OCI-LY1 (cell line): ENCODE data around the gene ASPDH.

Experiments
- H2AFZ ChIP-seq: fragments of 200-600 bp; sonication (generic), shearing (Covaris generic); 2 replicates; pipeline ENCODE4 v1.6.0; 2014; ENCODE audit warnings: antibody characterized with exemption, mild to moderate bottlenecking, low read length
- H3F3A ChIP-seq: fragments of 200-600 bp; sonication (generic), shearing (Covaris generic); 2 replicates; pipeline ENCODE4 v1.6.0; 2014; ENCODE audit warnings: mild to moderate bottlenecking, antibody characterized with exemption, low read length, moderate library complexity; ENCODE audit not compliant: insufficient read depth
- H3K27ac ChIP-seq: fragments of 200-600 bp; sonication (generic); 2 replicates; pipeline ENCODE4 v1.5.1; 2014; ENCODE audit warnings: low read length, mixed run types, mild to moderate bottlenecking, low read depth; ENCODE audit not compliant: poor library complexity, severe bottlenecking
- H3K27me3 ChIP-seq: fragments of 200-600 bp; sonication (generic); 2 replicates; pipeline ENCODE4 v1.6.0; 2014; ENCODE audit warnings: antibody characterized with exemption, mild to moderate bottlenecking, low read length, moderate library complexity; ENCODE audit not compliant: insufficient read depth
- H3K36me3 ChIP-seq: fragments of 200-600 bp; sonication (generic); 2 replicates; pipeline ENCODE4 v1.6.1; 2014; ENCODE audit warnings: mild to moderate bottlenecking, antibody characterized with exemption, low read length, moderate library complexity, mixed read lengths; ENCODE audit not compliant: insufficient read depth
- H3K4me1 ChIP-seq: fragments of 200-600 bp; sonication (generic); 2 replicates; pipeline ENCODE4 v1.5.1; 2014; ENCODE audit warnings: mild to moderate bottlenecking, low read length, moderate library complexity; ENCODE audit not compliant: insufficient read depth, severe bottlenecking
- H3K4me2 ChIP-seq: fragments of 200-600 bp; sonication (generic), shearing (Covaris generic); 2 replicates; pipeline ENCODE4 v1.6.1; 2014; ENCODE audit warnings: low read length
- H3K4me3 ChIP-seq: fragments of 200-600 bp; sonication (generic); 2 replicates; pipeline ENCODE4 v1.5.1; 2014; ENCODE audit warnings: low read length, low read depth, mild to moderate bottlenecking, mixed read lengths; ENCODE audit not compliant: poor library complexity, severe bottlenecking
- H3K79me2 ChIP-seq: fragments of 200-600 bp; shearing (Covaris generic); 2 replicates; pipeline ENCODE4 v1.6.1; 2016; ENCODE audit warnings: mixed run types, low read length, mixed read lengths; ENCODE audit not compliant: insufficient read depth
- H3K9ac ChIP-seq: fragments of 200-600 bp; sonication (generic), shearing (Covaris generic); 2 replicates; pipeline ENCODE4 v1.6.1; 2014; ENCODE audit warnings: mild to moderate bottlenecking, low read length, mixed read lengths
- H3K9me2 ChIP-seq: fragments of 200-600 bp; sonication (generic), shearing (Covaris generic); 2 replicates; pipeline ENCODE4 v1.6.1; 2014; ENCODE audit warnings: low read depth, mild to moderate bottlenecking, low read length, mixed read lengths
- H3K9me3 ChIP-seq: fragments of 200-600 bp; shearing (Covaris generic); 2 replicates; pipeline ENCODE4 v1.6.1; 2014; ENCODE audit warnings: low read length, mixed read lengths
- H4K20me1 ChIP-seq: fragments of 200-600 bp; sonication (generic), shearing (Covaris generic); 2 replicates; pipeline ENCODE4 v1.6.0; 2016; ENCODE audit warnings: mild to moderate bottlenecking, low read length; ENCODE audit not compliant: insufficient read depth
- EZH2 ChIP-seq: fragments of 200-600 bp; sonication (generic), shearing (Covaris generic); IDR thresholded peaks from 2 replicates; pipeline ENCODE4 v1.8.0; 2017; ENCODE audit warnings: borderline replicate concordance, mixed run types, mild to moderate bottlenecking, antibody characterized with exemption, low read length, moderate library complexity, mixed read lengths
- TF ChIP-seq, protein P1 (sequence below): fragments of 200-600 bp; sonication (generic), shearing (Covaris generic); IDR thresholded peaks from 2 replicates; pipeline ENCODE4 v1.5.1; 2017; ENCODE audit warnings: mild to moderate bottlenecking, antibody characterized with exemption, low read length, moderate library complexity, mixed read lengths

The ASPDH gene

DNA sequence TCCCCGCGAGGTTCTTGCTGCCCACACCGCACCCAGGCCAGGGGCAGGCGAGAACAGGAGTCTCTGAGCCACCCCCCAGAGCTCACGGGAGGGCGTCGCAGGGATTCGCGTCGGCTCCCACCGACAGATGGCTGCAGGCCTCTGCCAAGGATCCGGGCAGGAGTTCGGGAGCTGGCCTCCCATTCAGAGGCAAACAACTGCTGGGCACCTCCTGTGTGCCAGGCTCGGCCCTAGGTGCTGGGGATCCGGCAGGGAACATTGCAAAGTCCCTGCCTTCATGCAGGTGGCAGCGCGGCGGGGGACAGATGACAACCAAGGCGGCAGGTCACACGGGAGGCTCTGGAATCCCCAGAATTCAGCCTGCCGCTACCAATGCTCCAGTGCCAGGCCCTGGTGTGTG lies 29.2 kb upstream of the ASPDH start:
- peaks cover 4% of the 10 kb centered on the region; the same call in 1 of the 2 replicates for H3K27me3 ChIP-seq
- TF ChIP-seq EZH2, result no peak
- TF ChIP-seq, protein P1, sequence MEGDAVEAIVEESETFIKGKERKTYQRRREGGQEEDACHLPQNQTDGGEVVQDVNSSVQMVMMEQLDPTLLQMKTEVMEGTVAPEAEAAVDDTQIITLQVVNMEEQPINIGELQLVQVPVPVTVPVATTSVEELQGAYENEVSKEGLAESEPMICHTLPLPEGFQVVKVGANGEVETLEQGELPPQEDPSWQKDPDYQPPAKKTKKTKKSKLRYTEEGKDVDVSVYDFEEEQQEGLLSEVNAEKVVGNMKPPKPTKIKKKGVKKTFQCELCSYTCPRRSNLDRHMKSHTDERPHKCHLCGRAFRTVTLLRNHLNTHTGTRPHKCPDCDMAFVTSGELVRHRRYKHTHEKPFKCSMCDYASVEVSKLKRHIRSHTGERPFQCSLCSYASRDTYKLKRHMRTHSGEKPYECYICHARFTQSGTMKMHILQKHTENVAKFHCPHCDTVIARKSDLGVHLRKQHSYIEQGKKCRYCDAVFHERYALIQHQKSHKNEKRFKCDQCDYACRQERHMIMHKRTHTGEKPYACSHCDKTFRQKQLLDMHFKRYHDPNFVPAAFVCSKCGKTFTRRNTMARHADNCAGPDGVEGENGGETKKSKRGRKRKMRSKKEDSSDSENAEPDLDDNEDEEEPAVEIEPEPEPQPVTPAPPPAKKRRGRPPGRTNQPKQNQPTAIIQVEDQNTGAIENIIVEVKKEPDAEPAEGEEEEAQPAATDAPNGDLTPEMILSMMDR, result no peak
- no peaks in the 10 kb centered on the region for H3K4me1 ChIP-seq
- no peaks in the 10 kb centered on the region for H3K79me2 ChIP-seq
- H3K27ac ChIP-seq, result no peak overlapping the region
- H3K4me3 ChIP-seq, result no peak overlapping the region
- H2AFZ ChIP-seq, result no peak overlapping the region
- H3K36me3 ChIP-seq, result no peaks in the 10 kb centered on the region
- H3K9ac ChIP-seq, result no peak overlapping the region
- H3F3A ChIP-seq, result no peaks in the 10 kb centered on the region
- H3K9me3 ChIP-seq, result no peaks in the 10 kb centered on the region
- H4K20me1 ChIP-seq, result no peaks in the 10 kb centered on the region
- H3K4me2 ChIP-seq, result no peak overlapping the region
- H3K9me2 ChIP-seq, result no peaks in the 10 kb centered on the region

DNA sequence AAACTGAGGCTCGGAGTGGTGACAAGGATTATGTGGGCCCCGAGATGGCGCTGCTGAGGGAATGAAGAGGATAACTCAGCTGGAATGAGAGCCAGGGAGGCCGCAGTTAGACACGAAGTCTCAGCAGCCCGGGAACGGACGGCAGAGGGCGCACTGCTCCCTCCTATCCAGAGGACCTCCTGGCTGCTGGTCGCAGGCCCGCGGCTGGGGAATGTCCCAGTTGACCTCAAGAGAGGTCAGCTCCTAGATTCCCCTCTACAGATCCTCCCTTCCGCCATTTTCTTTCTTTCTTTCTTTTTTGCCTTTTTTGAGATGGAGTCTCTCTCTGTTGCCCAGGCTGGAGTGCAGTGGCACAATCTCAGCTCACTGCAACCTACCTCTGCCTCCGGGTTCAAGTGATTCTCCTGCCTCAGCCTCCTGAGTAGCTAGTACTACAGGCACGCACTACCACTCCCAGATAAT lies 24.1 kb upstream of the ASPDH start:
- Histone ChIP-seq H3K9me2 (no peaks in the 10 kb centered on the region), H2AFZ (no peak overlapping the region), H3F3A (no peaks in the 10 kb centered on the region), H3K4me3 (no peak overlapping the region), H3K4me1 (no peaks in the 10 kb centered on the region), H3K36me3 (no peaks in the 10 kb centered on the region; the same call in 1 of the 2 replicates), H3K79me2 (no peaks in the 10 kb centered on the region), H3K9me3 (peaks cover under 1% of the 10 kb centered on the region; the same call in 1 of the 2 replicates), H3K4me2 (no peak overlapping the region), H4K20me1 (no peaks in the 10 kb centered on the region), H3K27me3 (peaks cover 12% of the 10 kb centered on the region; the same call in 1 of the 2 replicates), H3K27ac (no peak overlapping the region), H3K9ac (no peak overlapping the region)
- TF ChIP-seq EZH2, result no peak
- TF ChIP-seq, protein P1, result peak; percentile 78

DNA sequence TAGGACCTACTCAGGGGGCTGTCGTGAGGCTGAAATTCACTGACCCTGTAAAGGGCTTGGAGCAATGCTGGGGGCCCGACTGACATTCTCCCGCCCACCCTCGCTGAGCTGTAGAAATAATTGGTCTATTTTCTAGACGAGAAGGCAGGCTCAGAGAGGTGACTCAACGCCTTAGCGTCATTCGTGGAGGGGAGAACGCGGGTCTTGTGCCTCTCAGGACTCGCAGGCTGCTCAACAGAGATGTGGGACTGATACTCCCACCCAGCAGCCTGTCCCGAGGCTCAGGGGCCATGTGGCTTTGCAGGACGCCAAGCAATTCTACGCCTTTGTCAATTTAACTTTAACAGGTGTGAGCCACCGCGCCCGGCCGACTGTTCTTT lies 23.6 kb upstream of the ASPDH start:
- no peaks in the 10 kb centered on the region; the same call in 1 of the 2 replicates for H3K36me3 ChIP-seq
- H3K9ac ChIP-seq, result no peak overlapping the region
- H2AFZ ChIP-seq, result no peak overlapping the region
- H3K4me2 ChIP-seq, result no peak overlapping the region
- H3K79me2 ChIP-seq, result no peaks in the 10 kb centered on the region
- no peak overlapping the region for H3K27ac ChIP-seq
- H3F3A ChIP-seq, result no peaks in the 10 kb centered on the region
- no peak for TF ChIP-seq EZH2
- TF ChIP-seq, protein P1, result no peak
- no peaks in the 10 kb centered on the region for H3K4me1 ChIP-seq
- peaks cover 5% of the 10 kb centered on the region; the same call in 1 of the 2 replicates for H3K9me3 ChIP-seq
- H3K4me3 ChIP-seq, result no peak overlapping the region
- peaks cover 16% of the 10 kb centered on the region; the same call in 1 of the 2 replicates for H3K27me3 ChIP-seq
- no peaks in the 10 kb centered on the region for H4K20me1 ChIP-seq
- H3K9me2 ChIP-seq, result no peaks in the 10 kb centered on the region
